NCI-H2171 treated with DMSO at 0.1 percent for 48 hours (cell line): ENCODE measurements around the gene ARV1.

Source experiments
- DNase-seq: peaks from one replicate; lab custom pipeline; 2025; lab: John Stamatoyannopoulos, UW

Gene ARV1

DNA sequence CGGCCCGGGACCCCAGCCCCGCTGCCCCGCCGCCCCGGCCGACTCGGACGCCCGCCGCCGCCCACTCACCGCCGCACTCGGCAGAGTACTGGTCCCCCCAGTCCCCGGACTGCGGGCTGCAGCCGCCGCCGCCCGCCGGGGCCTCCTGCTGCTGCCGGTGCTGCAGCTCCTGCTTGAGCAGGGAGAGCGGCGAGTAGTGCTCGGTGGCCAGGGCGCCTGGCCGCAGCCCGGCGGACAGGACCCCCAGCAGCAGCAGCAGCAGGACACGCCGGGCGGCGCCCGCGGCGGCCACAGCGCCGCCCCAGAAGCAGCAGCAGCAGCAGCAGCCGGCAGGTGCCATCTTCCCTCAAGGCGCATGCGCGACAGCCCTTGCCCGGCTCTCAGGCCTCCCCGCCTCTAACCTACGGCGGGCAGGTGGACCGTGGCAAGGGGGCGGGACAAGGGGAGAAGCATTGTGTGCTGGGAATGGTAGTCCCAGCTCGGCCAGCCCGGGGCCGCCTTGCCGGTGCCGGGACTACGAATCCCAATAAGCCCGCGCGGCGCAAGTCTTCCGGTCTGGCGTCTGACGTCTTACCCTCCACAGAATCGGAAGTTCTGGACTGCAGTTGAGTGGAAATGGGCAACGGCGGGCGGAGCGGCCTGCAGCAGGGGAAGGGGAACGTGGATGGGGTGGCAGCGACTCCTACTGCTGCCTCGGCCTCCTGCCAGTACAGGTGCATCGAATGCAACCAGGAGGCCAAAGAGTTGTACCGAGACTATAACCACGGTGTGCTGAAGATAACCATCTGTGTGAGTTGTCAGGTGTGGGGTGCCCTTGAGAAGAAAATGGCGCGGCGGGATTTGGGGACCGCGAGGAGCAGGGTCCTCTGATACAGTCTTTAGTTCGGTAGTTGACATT is at the start of gene ARV1, which contains the start of gene TTC13:
ARV1 (plus strand) TSS at position 604 of the 898 bp plus-strand sequence; CDS start at position 616, 12 bp downstream.
TTC13 (minus strand) TSS at position 371 of the 898 bp plus-strand sequence; CDS start at position 340, 31 bp downstream.
- peak; percentile 99 for DNase-seq

DNA sequence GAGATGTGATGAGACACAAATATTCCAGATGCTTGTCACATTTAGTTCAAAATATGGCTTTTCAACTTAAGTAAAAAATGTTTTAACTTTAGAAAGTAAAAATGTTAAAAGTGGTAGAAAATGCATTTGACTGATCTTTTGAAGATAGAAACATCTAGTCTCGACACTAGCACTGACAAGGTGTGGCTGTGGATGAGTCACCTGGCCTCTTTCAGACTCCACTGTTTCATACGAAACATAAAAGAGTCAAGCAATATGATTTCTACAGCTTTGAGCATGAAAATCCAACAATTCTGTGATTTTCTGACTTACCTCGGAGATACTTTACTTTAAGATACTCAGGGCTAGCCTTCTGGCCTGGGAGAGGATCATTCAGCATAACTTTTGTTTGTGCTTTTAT is 47.9 kb upstream of the ARV1 start:
- no peak for DNase-seq

DNA sequence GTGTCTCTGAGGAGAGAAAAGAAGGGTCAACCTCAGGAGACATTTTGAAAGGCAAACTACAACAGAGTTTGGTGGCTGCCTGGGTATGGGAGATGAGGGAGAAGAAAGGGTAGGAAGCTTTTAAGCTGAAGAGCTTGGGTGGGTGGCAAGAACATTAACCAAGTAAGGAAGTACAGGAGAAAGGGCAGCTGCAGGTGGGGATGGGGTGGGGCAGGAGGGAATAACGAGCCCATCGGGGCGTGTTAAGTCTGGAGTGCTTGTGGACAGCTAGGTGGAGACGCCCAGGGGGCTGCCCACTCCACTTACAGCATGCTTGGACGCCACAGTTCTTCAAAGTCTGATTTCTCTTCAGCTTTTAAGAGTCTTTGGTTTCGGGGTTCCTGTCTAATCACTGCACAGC is 43.0 kb upstream of the ARV1 start:
- DNase-seq, result no peak

DNA sequence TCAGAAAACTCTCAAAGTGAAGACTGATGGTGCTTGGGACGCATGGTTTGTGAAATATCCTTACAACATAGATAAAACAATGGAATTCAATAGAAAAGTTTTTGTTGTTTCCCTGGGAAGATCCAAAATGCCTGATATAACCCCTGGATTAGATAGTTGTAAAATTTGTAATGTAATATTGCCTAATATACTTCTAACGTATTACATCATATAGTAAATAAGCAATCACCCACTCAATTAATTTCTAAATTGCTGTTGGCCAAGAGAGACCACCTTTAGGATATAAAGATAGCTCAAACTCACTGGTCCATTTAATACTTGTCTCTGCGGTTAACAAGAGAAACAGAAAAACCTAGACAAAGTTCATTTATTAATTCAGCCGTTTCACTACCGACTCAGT is 42.4 kb upstream of the ARV1 start:
- DNase-seq, result no peak

DNA sequence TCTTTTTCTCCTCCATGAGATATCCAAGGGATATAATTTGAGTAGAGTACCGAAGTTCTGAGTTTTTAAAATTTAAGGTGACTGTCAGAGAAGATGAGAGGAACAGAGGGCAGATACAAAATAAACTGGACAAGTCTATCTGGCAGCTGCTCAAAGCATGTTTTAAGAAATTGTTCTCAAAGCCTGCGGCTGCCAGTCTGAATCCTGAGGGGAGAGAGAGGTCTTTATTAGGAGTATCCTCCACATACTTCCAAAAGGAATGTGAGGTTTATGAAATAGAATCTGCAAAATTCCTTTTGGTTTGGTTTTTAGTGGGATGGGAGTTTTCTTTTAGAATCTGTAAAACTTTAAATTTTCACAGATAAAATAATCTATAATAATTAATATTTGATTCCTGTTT is 41.5 kb upstream of the ARV1 start:
- no peak for DNase-seq

DNA sequence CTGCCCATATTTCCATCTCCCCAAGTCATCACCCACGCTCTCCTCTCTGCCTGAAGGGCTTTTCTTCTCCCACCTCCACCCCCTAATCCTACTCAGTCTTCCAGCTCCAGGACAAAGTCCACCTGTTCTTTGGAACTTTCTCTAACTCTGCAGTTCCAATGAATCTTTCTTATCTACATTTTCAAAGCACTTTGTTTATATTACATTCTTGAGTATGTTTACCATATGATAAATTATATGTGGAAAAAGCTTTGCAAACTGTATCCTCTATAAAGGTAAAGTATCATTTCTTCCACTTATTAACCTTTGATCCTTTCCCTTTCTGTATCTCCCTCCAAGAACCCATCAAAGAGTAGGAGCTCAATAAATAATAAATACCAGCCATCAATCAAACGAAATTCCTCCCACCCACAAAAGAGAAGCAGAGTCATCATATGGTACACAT is 39.9 kb upstream of the ARV1 start:
- DNase-seq, result no peak

DNA sequence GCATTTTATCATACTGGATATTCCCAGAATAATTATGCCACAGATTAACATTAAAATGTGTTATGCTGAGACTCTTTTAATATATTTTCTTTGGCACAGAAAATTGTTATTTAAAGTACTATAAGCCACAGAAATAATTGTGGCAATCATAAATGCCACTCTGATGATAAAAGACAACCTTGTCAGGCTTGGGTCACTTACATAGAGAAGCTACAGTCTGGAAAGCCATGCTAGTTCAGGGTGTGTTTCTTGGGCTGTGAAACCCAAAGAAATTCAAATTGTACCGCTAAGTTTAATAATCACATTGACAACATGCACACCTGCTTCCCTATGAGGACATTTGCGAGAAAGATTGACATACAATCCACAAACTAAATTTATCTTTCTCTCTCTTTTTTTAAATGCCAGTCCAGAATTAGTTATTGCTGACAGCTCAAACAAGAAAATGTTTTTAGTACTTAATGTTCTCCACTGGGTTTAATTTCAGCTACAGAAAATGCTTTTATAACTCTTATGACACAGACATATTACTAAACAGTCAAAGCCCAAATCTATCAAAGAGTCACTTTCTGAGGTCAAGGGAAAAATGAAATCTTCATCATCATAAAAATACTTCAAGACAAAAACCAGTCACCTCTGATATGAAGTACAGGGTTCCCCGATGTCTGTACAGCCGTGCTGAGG is 38.9 kb upstream of the ARV1 start:
- DNase-seq, result no peak

DNA sequence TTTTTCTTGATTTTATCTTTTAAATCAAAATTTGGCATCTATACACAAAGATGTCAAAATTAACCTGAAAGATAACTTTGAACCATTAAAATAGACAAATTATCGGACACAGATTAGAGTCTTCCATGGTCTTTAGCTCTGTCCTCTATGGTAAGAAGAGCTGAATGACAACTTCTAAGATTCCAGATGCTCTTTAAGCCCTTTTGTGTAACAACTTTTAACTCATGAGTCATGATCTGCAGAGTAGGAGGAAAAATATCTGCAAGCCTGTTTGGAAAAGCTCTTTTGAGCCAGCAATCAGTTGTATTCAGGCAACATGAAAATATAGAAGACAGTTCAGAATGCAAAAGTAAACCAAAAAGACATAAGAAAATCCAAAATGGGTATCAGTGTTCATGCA is 38.0 kb upstream of the ARV1 start:
- no peak for DNase-seq

DNA sequence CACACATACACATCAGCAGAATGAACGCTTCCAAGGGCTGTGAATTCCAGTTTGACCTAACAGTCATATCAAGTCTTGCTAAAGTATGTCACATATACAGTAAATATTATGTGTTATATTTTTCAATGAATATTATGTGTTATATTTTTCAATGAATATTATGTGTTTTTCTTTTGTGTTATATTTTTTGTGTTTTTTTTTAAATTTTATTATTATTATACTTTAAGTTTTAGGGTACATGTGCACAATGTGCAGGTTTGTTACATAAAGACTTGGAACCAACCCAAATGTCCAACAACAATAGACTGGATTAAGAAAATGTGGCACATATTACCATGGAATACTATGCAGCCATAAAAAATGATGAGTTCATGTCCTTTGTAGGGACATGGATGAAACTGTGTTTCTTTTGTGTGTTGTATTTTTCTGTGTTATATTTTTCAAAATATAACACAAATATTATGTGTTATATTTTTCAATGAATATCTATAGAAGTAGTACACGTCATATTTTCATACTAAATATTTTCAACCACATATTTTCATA is 35.8 kb upstream of the ARV1 start:
- DNase-seq, result no peak

DNA sequence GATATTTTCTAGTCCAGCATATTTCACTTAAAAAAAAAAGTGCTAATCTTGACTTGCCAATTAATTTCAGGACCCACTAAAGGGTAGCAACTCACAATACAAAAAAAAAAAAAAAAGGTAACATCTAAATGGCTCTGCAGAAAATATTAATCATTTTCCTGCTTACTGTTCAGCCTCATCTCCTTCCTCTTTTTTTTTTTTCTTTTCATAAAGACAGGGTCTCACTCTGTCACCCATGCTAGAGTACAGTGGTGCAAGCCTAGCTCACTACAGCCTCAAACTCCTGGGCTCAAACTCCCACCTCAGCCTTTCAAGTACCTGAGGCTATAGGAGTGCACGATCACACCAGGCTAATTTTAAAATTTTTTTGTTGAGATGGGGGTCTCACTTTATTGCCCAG is 30.6 kb upstream of the ARV1 start:
- no peak for DNase-seq

DNA sequence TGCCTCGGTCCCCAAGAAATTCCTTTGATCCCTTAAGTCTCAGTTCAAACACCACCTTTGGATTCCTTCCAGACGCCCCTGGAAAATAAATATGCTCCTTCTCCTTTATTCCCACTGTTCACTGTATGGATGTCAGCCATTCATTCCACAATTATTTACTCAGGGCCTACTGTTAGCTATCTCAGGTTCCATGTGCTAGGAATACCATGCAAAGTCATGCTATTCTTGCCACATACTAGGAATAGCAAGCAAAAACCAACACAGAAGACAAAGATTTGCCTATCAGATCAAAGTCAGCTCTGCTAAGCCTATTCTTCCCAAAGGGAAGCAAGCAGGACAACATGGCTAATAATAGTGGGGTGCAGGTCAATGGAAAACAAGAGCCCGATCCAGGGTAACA is 30.0 kb upstream of the ARV1 start:
- DNase-seq, result no peak

DNA sequence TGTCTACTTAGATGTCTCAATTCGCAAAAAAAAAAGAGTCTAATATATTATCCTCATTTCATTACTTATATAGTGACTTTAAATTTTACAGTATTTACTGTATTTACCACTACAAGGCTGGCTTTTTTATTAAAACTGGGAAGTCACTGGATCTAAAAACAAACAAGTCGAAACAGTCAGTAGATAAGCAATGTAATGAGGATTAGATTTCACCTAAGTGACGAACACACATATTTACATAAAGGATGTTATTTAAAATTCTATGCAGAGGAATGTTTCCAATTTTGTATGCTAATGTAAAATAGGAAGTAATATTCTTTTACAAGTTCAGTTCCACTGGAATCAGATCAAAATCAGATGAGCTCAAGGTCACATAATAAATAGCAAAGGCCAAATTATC is 28.5 kb upstream of the ARV1 start:
- no peak for DNase-seq

DNA sequence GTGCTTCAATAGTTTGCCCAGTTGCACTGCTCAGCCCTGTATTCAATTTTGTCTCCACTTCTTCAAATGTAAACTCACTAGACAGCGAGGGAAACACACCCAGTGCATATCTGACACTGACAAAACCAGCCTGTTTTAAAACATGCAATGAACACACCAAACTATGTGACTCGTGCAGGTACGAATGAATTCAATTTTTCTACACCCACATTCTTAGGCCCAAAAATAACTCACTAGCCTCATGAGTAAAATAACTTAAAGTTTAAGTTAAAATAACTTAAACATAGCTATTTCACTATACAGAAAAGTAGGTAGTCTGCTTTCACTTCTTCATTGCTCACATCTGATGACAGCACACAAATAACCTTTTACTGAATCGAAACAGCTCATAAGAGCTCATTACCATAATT is 21.3 kb upstream of the ARV1 start:
- no peak for DNase-seq

DNA sequence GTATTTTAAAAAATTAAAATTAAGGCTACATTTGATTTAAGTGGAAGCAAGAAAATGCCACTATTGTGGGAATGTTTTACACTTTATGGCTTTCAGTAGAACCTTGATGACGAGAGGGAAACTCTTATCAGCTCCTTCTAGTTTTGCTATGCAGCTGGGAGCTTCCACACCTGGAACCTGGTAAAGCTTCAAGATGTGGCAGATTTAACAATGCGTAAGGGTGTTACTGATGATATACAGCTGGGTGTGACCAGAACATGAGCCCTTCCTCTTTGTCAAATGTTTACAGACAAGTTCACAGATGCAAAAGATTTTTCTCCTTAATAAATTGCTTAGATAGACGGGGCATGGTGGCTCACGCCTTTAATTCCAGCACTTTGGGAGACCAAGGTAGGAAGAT is 20.5 kb upstream of the ARV1 start:
- no peak for DNase-seq

DNA sequence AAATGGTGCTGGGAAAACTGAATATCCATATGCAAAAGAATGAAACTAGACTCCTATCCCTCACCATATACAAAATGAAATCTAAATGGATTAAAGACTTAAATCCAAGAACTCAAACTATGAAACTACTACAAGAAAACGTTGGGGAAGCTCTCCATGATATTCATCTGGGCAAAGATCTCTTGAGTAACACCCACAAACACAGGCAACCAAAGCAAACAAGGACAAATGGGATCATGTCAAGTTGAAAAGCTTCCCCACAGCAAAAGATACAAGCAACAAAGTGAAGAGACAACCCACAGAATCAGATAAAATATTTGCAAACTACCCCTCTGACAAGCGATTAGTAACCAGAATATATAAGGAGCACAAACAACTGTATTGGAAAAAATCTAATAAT is 14.0 kb upstream of the ARV1 start:
- DNase-seq, result no peak

DNA sequence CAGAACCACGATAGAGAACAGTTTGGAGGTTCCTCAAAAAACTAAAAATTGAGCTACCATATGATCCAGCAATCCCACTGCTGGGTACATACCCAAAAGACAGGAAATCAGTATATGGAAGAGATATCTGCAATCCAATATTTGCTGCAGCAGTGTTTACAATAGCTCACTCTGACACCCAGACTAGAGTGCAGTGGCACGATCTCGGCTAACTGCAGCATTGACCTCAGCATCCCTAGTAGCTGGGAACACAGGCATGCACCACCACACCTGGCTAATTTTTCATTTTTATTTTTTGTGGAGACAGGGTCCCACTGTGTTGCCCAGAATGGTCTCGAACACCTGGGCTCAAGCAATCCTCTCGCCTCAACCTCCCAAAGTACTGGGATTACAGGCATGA is 13.4 kb upstream of the ARV1 start:
- no peak for DNase-seq

DNA sequence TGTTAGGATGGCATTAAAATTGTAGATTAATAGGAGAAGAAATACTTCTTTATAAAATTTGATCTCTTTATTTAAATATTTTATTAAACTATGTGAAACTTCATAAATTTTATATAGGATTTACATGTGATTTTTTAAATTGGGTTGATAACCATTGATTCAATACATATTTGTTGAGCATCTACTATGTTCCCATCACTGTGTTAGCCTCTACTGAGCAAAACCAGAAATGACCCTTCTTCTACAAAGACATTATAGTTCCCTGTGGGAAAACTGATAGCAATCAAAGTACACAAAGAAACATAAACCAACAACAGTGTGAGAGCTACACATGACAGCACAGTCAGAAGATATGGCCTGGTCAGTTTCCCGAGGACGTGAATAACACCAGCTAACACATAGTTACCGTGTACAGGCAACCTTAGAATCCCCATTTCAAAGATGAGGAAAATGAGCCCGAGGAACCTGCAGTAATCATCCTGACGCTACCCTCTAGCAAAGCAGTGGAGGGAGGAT is 12.5 kb upstream of the ARV1 start:
- DNase-seq, result no peak

DNA sequence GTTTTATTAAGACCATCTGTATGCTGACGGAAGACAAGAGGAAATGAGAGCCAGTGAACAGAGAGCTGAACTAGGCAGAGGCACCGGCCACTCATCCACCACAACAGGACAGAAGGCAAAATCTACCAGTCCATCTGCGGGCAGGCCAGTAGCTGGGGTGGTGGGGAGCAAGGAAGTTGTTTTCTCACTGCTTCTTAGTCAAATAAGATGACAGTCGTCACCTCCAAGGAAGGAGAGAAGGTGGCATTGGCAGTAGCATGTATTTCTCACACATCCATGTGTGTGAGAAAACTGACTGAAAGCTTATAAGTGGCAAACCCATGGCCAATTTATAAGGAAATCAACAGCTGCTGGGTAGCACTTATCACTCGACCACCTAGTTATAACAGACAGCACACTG is 8.5 kb upstream of the ARV1 start:
- DNase-seq, result no peak

DNA sequence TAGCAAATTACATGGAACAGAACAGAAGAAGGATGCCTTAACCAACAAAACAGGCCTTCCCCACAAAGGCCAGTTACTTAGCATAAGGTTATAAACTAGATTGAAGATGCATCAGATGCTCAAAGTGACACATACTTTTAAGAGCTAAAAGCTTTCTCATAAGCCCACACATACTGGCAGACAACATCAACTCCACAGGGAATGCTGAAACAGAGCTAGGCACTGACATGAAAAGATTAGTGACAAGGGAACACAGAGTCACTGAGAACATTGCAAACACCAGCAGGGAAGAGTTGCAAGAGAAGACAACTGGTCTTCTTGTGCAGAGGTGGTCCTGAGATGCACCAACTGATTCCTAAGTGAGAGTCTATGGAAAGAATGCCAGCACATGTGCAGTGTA is 7.1 kb upstream of the ARV1 start:
- no peak for DNase-seq

DNA sequence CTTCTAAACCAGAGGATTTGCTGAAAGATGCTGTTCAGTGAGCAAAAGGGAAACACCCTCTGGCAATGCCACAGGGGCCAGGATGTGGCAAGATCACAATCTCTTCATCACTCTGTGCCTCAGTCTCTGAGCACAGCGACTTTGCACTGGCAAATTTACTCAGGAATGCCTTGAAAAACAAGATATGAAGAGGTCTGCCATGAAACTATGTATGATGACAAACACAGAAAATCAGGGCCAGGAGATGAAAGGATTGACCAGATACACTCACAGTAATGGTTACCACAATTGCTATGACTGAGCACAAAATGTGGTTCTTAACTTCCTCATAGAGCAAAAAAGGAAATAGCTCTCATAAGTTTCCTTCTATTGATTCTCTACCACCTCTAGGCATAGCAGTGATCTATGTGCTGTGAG is 6.0 kb upstream of the ARV1 start:
- no peak for DNase-seq

DNA sequence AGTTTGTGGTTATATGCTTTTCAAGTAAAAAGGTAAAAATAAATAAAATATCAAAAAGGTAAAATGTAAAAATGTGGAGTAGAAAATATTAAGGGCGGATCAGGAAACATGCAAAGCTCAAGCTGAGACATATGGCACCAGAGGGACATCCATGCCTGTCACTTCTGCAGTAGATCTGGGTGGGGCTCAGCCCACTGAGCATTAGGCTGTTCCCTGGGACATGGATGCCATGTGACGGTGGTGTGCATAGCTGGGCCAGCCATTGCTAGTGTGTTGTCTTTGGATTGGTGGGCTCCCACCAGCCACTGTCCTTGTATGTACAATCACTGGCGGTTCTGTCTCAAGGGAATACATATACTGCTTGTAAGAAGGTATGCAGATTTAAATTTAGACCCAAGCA is 3.3 kb upstream of the ARV1 start:
- peak; percentile 3 for DNase-seq

DNA sequence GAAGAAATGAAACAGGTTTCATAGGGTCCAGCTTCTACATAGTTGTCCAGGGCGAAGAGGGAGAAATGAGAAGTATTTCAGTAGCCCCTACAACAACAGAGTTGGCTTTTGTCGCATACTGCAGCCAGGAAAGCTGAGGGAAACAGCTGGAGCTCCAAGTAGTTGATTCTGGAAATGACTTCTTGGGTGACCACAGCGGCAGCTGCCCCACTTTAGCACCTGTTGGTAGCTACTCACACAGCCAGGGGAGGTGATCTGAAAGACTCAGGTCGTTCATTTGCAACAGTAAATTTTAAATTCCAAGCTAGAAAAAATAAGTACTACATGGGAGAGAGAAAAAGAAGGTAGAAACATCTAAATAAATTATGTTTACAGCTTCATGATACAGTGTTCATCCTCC is 2.5 kb upstream of the ARV1 start:
- no peak for DNase-seq
